A673 (cell line): ENCODE measurements around the gene NFASC.

Experiments used
- CTCF ChIP-seq: fragments of 300-800, 200-600 bp; sonication (generic); conservative IDR thresholded peaks from 2 replicates; pipeline ENCODE4 v1.5.1; 2017; ENCODE audit warnings: low read depth, mild to moderate bottlenecking, antibody characterized with exemption, low read length, moderate library complexity, mixed read lengths
- EZH2 ChIP-seq: fragments of 200-600 bp; sonication (generic); IDR thresholded peaks from 2 replicates; pipeline ENCODE4 v1.6.1; 2017; ENCODE audit warnings: borderline replicate concordance, low read depth, mild to moderate bottlenecking, mixed read lengths, antibody characterized with exemption, low read length; ENCODE audit not compliant: poor library complexity, severe bottlenecking

GRCh38 chr1:204990059-204990664 lies 119.5 kb downstream of the NFASC start:
- TF ChIP-seq CTCF, result no peak
- no peak for TF ChIP-seq EZH2
